H1 (cell line): ENCODE measurements around the gene RPS6KA5. TPM values are rescaled to one million over a fixed set of nuclear protein-coding genes. Genes with fewer than 3 reads are reported as not detected.
A peak's percentile ranks its signal among the peaks of the same experiment; 100 is the strongest.

ENCODE experiments used
- CHD7 ChIP-seq: fragments of 300-600 bp; sonication (generic); IDR thresholded peaks from 2 replicates; pipeline ENCODE4 v1.7.1; 2012; ENCODE audit warnings: low read length, moderate library complexity, mild to moderate bottlenecking, inconsistent platforms; ENCODE audit not compliant: insufficient replicate concordance
- HDAC2 ChIP-seq, 2 experiments: fragments of 300-600 bp in 1 of 2; sonication (generic) in 1 of 2; IDR thresholded peaks; 2 replicates each; pipeline ENCODE4 v1.6.1; 2011 to 2012; ENCODE audit warnings: low read depth in 2 of 2, low read length in 2 of 2, mild to moderate bottlenecking in 2 of 2, moderate library complexity in 2 of 2, borderline replicate concordance in 1 of 2, inconsistent platforms in 1 of 2
- KDM4A ChIP-seq: IDR thresholded peaks from one replicate; pipeline ENCODE4 v1.7.1; 2012; ENCODE audit warnings: low read depth, mild to moderate bottlenecking, moderate library complexity, low read length, inconsistent platforms; ENCODE audit not compliant: severe bottlenecking
- PHF8 ChIP-seq: fragments of 200-600 bp; sonication (generic); conservative IDR thresholded peaks from 2 replicates; pipeline ENCODE4 v1.7.1; 2012; ENCODE audit warnings: low read depth, mild to moderate bottlenecking, inconsistent platforms, low read length, moderate library complexity
- RAD21 ChIP-seq, 2 experiments: IDR thresholded peaks in 1 of 2; conservative IDR thresholded peaks in 1 of 2; 2 replicates each; pipeline ENCODE4 v1.6.1; 2011; ENCODE audit warnings: low read depth in 2 of 2, low read length in 2 of 2, improper control_type of control experiment in 1 of 2, inconsistent platforms in 1 of 2, mild to moderate bottlenecking in 1 of 2, moderate library complexity in 1 of 2
- polyA plus RNA-seq, 7 experiments: library from polyadenylated mRNA; depleted of rRNA in 3 of 7; stranded (reverse) in 5 of 7; unstranded in 2 of 7; fragments of >200 nt in 5 of 7; fragments of 200-250 nt in 2 of 7; gene quantifications; 1 replicate in 5 of 7; 2 replicates in 1 of 7; 4 replicates in 1 of 7; pipeline versions ENCODE4 v1.2.1 to v1.2.3, GENCODE V29; 2011 to 2013; ENCODE audit warnings: missing spikeins in 2 of 7, mixed read lengths in 2 of 7
- total RNA-seq: library from RNA; stranded (reverse); fragmentation: NEBNext Ultra II Directional; extraction: Animal tissue kit (Norgen Biotek cat#: 25700); gene quantifications from 2 replicates; pipeline ENCODE4 v1.2.1, GENCODE V29; 2021

The RPS6KA5 gene
- total and polyA plus RNA-seq, 2 of the 8 experiments (the other 6 are each of a cell fraction or from before 2014, with no cell fraction given) = 0.85 to 3.1 TPM

DNA sequence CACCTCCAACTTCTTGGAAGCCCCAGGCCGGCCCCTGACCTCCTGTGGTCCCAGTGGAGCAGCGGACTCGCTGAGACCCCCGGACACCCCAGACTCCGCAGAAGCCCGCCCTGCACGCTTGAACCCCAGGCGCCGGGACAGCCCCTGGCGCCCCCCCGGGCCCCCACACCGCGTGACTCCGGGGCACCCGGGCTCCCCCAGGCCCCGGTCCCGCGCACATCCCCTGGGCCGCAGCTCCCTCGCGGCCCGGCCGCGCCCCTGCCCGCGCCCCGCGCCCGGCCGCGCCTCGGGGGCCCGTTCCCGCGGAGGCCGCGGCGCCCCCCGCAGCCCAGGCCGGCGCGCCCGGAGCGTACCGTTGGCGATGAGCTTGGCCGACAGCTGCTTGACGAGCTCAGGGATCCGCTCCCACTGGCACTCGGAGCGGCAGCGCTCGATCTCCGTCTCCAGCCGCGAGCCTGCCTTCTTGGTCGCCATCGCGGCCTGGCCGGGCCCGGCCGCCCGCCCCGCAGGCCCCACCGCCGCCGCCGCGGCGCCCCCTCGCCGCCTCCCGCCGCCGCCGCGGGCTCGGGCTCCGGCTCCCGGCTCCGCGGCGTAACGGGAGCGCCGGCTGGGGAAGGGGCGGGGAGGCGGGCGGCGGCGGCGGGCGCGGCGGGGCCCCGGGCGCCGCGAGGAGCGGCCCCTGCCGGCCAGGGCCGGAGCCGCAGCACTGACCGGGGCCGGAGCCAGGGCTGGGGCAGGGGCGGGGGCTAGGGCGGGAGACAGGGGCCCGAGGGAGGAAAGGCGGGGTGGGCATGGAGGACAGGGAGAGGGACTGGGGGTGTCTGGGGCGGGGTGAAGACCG is 244.4 kb downstream of the RPS6KA5 start, which contains the start of gene TTC7B (continued):
- TF ChIP-seq CHD7 (no peak), RAD21 (IDR thresholded peaks at IDR 0.05 in 1 of 2, conservative IDR thresholded peaks at IDR 0.05 in 1 of 2; ENCODE audit: low read depth in 2 of 2, low read length in 2 of 2) (peak in 1 of 2 experiments; percentile 22; a peak in 1 of 4 replicates), PHF8 (no peak), HDAC2 (IDR thresholded peaks at IDR 0.05; ENCODE audit: borderline replicate concordance in 1 of 2, low read depth in 2 of 2, low read length in 2 of 2) (no peak), KDM4A (peak; percentile 86)
